Breast epithelium (tissue), 4 donors: Measurements from ENCODE around the gene CCBE1. TPM values are rescaled to one million over a fixed set of nuclear protein-coding genes. Genes with fewer than 3 reads are reported as not detected.

Source experiments
- DNase-seq, 2 donors: peaks; one replicate each; pipeline ENCODE4 v3.0.0-alpha.2; 2019; ENCODE audit warnings: low spot score in 2 of 2
- H3K27ac ChIP-seq, 2 donors: fragments of 200-600 bp; sonication (generic) in 1 of 2; one replicate each; pipeline ENCODE4 v1.5.1; 2016 to 2019; ENCODE audit warnings: mild to moderate bottlenecking in 1 of 2
- H3K27me3 ChIP-seq, 2 donors: fragments of 200-600 bp; sonication (generic) in 1 of 2; one replicate each; pipeline versions ENCODE4 v1.5.1 to v1.6.0; 2017 to 2019; ENCODE audit warnings: control low read depth in 1 of 2, mild to moderate bottlenecking in 1 of 2
- H3K36me3 ChIP-seq: fragments of 200-600 bp; one replicate; pipeline ENCODE4 v1.5.1; 2019
- H3K4me1 ChIP-seq, 2 donors: fragments of 200-600 bp; sonication (generic); one replicate each; pipeline ENCODE4 v1.5.1; 2016 to 2019; ENCODE audit warnings: control low read depth in 1 of 2
- H3K4me3 ChIP-seq, 3 donors: fragments of 200-600 bp; sonication (generic); 1 replicate in 2 of 3; 2 replicates in 1 of 3; pipeline ENCODE4 v1.5.1; 2016 to 2019; ENCODE audit warnings: mild to moderate bottlenecking in 3 of 3, moderate library complexity in 2 of 3
- H3K9me3 ChIP-seq, 2 donors: fragments of 200-600 bp; sonication (generic) in 1 of 2; one replicate each; pipeline ENCODE4 v1.5.1; 2016 to 2019; ENCODE audit warnings: control low read depth in 1 of 2
- POLR2A ChIP-seq: fragments of 450-650 bp; IDR thresholded peaks from one replicate; pipeline ENCODE4 v1.6.1; 2016; ENCODE audit warnings: antibody characterized with exemption, mild to moderate bottlenecking, moderate library complexity
- POLR2AphosphoS5 ChIP-seq, 3 donors: sonication (generic); formaldehyde crosslinking; IDR thresholded peaks; one replicate each; pipeline ENCODE4 v1.6.1; 2017; ENCODE audit warnings: antibody characterized with exemption in 3 of 3
- intact Hi-C: fragments of 100-400 bp; cut with DNase I; formaldehyde crosslinking; loops from one replicate; pipeline ENCODE4 v1.15.1; 2023; ENCODE audit warnings: low total_unique reads
- total RNA-seq, 3 donors: library from RNA; depleted of rRNA; stranded (reverse); fragments of >200 nt; gene quantifications; one replicate each; pipeline ENCODE4 v1.1.0, GENCODE V29; 2016
- TF ChIP-seq, protein P1 (sequence below), 3 donors: fragments of 450-650 bp; IDR thresholded peaks; one replicate each; pipeline ENCODE4 v1.5.1; 2016 to 2017; ENCODE audit warnings: antibody characterized with exemption in 3 of 3, mild to moderate bottlenecking in 3 of 3, moderate library complexity in 3 of 3

CCBE1 gene
- total RNA-seq, 3 donors from 2014 or later: 3.5 to 4.9 (median 4.0) TPM

DNA sequence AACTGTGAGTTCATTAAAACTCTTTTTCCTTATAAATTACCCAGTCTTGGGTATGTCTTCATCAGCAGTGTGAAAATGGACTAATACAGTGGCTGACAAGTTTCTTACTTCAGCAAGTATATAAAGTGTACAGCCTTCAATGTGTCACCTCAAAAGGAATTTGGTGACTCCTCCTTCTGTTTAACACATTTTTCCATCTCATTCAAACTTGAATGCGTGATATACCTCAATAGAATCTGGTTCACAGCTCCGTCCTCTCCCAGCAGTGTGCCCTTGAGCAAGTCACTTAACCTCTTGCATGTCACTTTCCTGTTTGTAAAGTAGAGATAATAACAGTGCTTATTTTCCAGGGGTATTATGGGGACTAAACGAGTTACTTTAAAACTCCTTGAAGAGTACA is 159.6 kb downstream of the CCBE1 start:
- TF ChIP-seq POLR2AphosphoS5 (IDR thresholded peaks at IDR 0.05) (no peak), POLR2A (no peak)
- TF ChIP-seq, protein P1, sequence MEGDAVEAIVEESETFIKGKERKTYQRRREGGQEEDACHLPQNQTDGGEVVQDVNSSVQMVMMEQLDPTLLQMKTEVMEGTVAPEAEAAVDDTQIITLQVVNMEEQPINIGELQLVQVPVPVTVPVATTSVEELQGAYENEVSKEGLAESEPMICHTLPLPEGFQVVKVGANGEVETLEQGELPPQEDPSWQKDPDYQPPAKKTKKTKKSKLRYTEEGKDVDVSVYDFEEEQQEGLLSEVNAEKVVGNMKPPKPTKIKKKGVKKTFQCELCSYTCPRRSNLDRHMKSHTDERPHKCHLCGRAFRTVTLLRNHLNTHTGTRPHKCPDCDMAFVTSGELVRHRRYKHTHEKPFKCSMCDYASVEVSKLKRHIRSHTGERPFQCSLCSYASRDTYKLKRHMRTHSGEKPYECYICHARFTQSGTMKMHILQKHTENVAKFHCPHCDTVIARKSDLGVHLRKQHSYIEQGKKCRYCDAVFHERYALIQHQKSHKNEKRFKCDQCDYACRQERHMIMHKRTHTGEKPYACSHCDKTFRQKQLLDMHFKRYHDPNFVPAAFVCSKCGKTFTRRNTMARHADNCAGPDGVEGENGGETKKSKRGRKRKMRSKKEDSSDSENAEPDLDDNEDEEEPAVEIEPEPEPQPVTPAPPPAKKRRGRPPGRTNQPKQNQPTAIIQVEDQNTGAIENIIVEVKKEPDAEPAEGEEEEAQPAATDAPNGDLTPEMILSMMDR (IDR thresholded peaks at IDR 0.05): no peak
- Histone ChIP-seq H3K9me3 (no peaks in the 10 kb centered on the region), H3K27ac (no peak overlapping the region), H3K4me1 (no peaks in the 10 kb centered on the region), H3K36me3 (no peaks in the 10 kb centered on the region), H3K4me3 (no peak overlapping the region), H3K27me3 (no peaks in the 10 kb centered on the region)
- DNase-seq: no peak
- intact Hi-C loops: no loop called here

DNA sequence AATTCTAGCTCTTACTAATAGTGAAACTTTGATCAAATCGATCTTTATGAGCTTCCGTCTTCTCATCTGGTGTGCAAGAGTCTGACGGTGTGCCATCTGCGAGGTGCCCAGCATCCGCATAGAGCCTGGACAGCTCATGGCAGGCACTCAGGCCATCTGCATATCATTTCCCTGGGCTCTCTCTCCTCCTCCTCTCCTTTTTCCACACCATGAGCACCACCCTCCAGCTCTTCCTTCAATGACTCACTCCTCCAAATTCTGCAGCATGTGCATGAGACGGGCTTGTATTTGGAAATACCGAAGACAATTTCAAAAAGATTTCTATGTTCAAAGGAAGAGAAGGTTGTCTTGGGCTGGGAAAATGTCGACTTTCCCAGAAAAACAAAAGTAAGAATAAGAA is 161.1 kb downstream of the CCBE1 start:
- H3K27me3 ChIP-seq: no peaks in the 10 kb centered on the region
- no peaks in the 10 kb centered on the region for H3K9me3 ChIP-seq
- intact Hi-C loops: no loop called here
- H3K36me3 ChIP-seq: no peaks in the 10 kb centered on the region
- no peak overlapping the region for H3K4me3 ChIP-seq
- no peak for DNase-seq
- H3K27ac ChIP-seq: no peak overlapping the region
- no peaks in the 10 kb centered on the region for H3K4me1 ChIP-seq
- no peak for TF ChIP-seq POLR2AphosphoS5 (IDR thresholded peaks at IDR 0.05)
- TF ChIP-seq, protein P1 (IDR thresholded peaks at IDR 0.05): no peak
- TF ChIP-seq POLR2A: no peak

DNA sequence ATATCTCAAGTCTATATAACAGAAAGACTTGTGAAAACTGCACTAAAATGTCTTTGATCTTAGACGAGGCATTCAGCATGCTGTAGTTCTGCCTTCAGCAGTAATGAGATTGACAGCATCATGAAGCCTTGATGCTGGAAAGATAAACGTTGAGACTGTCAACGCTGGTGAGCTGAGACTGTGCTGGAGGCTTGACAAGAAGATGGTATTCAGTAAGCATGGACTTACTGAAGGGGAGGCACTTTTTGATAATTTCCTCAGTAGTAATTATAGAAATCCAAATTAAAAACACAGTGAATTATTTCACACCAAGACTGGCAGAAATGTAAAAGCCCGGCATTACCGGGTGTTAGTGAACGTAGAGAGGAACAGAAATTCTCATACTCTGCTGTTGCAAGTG is 162.2 kb downstream of the CCBE1 start:
- Histone ChIP-seq H3K4me1 (no peaks in the 10 kb centered on the region), H3K36me3 (no peaks in the 10 kb centered on the region), H3K4me3 (no peak overlapping the region), H3K9me3 (no peaks in the 10 kb centered on the region), H3K27ac (no peak overlapping the region), H3K27me3 (no peaks in the 10 kb centered on the region)
- TF ChIP-seq, protein P1 (IDR thresholded peaks at IDR 0.05): no peak
- intact Hi-C loops: no loop called here
- DNase-seq: no peak

GRCh38 chr18:59528866-59529265 is 168.4 kb downstream of the CCBE1 start:
- Histone ChIP-seq H3K9me3 (peaks cover 0 to 4% of the 10 kb centered on the region in 2 donors), H3K36me3 (no peaks in the 10 kb centered on the region), H3K4me1 (no peaks in the 10 kb centered on the region), H3K4me3 (no peak overlapping the region), H3K27me3 (no peaks in the 10 kb centered on the region), H3K27ac (no peak overlapping the region)
- no peak for DNase-seq
- intact Hi-C loops: no loop called here
- TF ChIP-seq POLR2AphosphoS5 (IDR thresholded peaks at IDR 0.05) (no peak), POLR2A (no peak)
- TF ChIP-seq, protein P1 (IDR thresholded peaks at IDR 0.05): no peak

DNA sequence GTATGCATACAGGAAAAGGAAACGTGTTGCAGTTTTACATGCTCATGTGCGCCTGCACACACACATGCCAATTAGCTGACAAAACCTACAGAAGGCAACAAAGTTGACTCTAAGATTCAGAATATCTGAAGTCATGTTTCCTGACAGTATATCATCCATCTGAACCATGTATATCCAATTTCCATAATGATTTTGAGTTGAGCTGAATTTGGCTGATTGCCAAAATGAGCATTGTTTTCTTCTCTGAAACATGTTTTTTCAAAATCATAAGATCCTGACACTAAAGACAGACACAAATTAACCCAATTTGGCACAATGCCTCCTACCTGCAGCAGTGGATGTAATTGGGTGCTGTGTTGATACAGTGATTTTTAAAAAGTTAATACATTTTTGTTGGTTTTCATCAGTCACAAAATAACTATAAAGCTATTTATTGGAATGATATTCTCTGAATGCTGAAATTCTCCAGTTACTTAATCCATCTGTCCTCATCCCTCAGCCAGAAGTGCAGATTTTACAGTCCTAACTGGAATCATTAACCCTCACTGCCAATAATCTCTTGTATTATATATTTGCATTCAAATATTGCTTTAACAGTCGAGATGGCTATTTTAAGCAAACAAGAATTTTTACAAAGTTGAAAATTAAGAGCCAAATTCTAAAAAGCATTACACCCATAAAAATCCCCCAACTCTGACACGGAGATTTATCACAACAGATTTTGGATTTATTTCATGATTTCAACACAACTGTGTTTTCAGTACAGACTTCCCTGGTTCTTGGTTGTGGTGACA is 176.5 kb downstream of the CCBE1 start:
- no peak for TF ChIP-seq POLR2A
- TF ChIP-seq, protein P1 (IDR thresholded peaks at IDR 0.05): no peak
- TF ChIP-seq POLR2AphosphoS5 (IDR thresholded peaks at IDR 0.05): no peak
- Histone ChIP-seq H3K4me1 (no peaks in the 10 kb centered on the region), H3K9me3 (no peaks in the 10 kb centered on the region), H3K27me3 (no peaks in the 10 kb centered on the region), H3K4me3 (no peak overlapping the region), H3K27ac (no peak overlapping the region), H3K36me3 (no peaks in the 10 kb centered on the region)
- intact Hi-C loops: no loop called here
- DNase-seq: no peak
